Measurements from ENCODE around the gene KRTAP4-11.
"Not testable (repeated sequence)": the region's sequence is repeated elsewhere in the genome, so short reads cannot be mapped to it uniquely, and the experiment has no call there.

Gene KRTAP4-11

GRCh38 chr17:41117846-41118386 lies at the start of gene KRTAP4-11:
Gene KRTAP4-11 (minus strand): TSS chr17:41118373. CDS start chr17:41118315, 58 bp downstream.
- not testable (repeated sequence) for TF ChIP-seq REST (IDR thresholded peaks at IDR 0.05; ENCODE audit: low read depth); TEAD4 (IDR thresholded peaks at IDR 0.05); NFIC (IDR thresholded peaks at IDR 0.05)

GRCh38 chr17:41167561-41167960 lies 49.4 kb upstream of the KRTAP4-11 start:
- TF ChIP-seq CEBPB (IDR thresholded peaks at IDR 0.05), result no peak
- TF ChIP-seq TCF12 (IDR thresholded peaks at IDR 0.05; ENCODE audit: low read depth), result no peak
- no peak for TF ChIP-seq RAD21 (IDR thresholded peaks at IDR 0.05; ENCODE audit: low read depth)
- no peak for TF ChIP-seq EGR1 (IDR thresholded peaks at IDR 0.05)
- TF ChIP-seq CREB1 (IDR thresholded peaks at IDR 0.05; ENCODE audit: low read depth), result no peak
- TF ChIP-seq ZBTB7A (IDR thresholded peaks at IDR 0.05; ENCODE audit: low read depth), result no peak
- no peak for TF ChIP-seq REST (IDR thresholded peaks at IDR 0.05; ENCODE audit: low read depth)

- no peak for TF ChIP-seq CEBPB (IDR thresholded peaks at IDR 0.05)
- TF ChIP-seq TEAD4 (IDR thresholded peaks at IDR 0.05), result no peak
- TF ChIP-seq RAD21 (IDR thresholded peaks at IDR 0.05; ENCODE audit: low read depth), result no peak
- TF ChIP-seq EP300 (IDR thresholded peaks at IDR 0.05; ENCODE audit: borderline replicate concordance), result no peak
- no peak for TF ChIP-seq CREB1 (IDR thresholded peaks at IDR 0.05; ENCODE audit: low read depth)
- no peak for TF ChIP-seq REST (IDR thresholded peaks at IDR 0.05; ENCODE audit: low read depth)
- no peak for TF ChIP-seq USF1 (IDR thresholded peaks at IDR 0.05)
- TF ChIP-seq FOXM1 (IDR thresholded peaks at IDR 0.05; ENCODE audit: borderline replicate concordance, low read depth), result no peak
- no peak for TF ChIP-seq ZBTB7A (IDR thresholded peaks at IDR 0.05; ENCODE audit: low read depth)
- no peak for TF ChIP-seq YY1 (IDR thresholded peaks at IDR 0.05; ENCODE audit: low read depth)
- no peak for TF ChIP-seq MAX (IDR thresholded peaks at IDR 0.05)
- no peak for TF ChIP-seq TAF1 (IDR thresholded peaks at IDR 0.05; ENCODE audit: low read depth)
- TF ChIP-seq TCF12 (IDR thresholded peaks at IDR 0.05; ENCODE audit: low read depth), result no peak
- TF ChIP-seq NFIC (IDR thresholded peaks at IDR 0.05), result no peak
- TF ChIP-seq EGR1 (IDR thresholded peaks at IDR 0.05), result no peak
Measured at GRCh38 chr17:41163828-41164227, 45.7 kb upstream of the KRTAP4-11 start.

GRCh38 chr17:41160648-41161047 lies 42.5 kb upstream of the KRTAP4-11 start, which contains the start of gene KRTAP4-4:
Gene KRTAP4-4 (minus strand): TSS chr17:41160748. CDS start chr17:41160691, 57 bp downstream.
- TF ChIP-seq MAX (IDR thresholded peaks at IDR 0.05) (no peak), TCF12 (IDR thresholded peaks at IDR 0.05; ENCODE audit: low read depth) (no peak), NFIC (IDR thresholded peaks at IDR 0.05) (no peak), TAF1 (IDR thresholded peaks at IDR 0.05; ENCODE audit: low read depth) (no peak), EGR1 (IDR thresholded peaks at IDR 0.05) (no peak), TEAD4 (IDR thresholded peaks at IDR 0.05) (no peak), USF1 (IDR thresholded peaks at IDR 0.05) (no peak), CEBPB (IDR thresholded peaks at IDR 0.05) (no peak), EP300 (IDR thresholded peaks at IDR 0.05; ENCODE audit: borderline replicate concordance) (no peak), RAD21 (IDR thresholded peaks at IDR 0.05; ENCODE audit: low read depth) (no peak), FOXM1 (IDR thresholded peaks at IDR 0.05; ENCODE audit: borderline replicate concordance, low read depth) (no peak), CREB1 (IDR thresholded peaks at IDR 0.05; ENCODE audit: low read depth) (no peak), REST (IDR thresholded peaks at IDR 0.05; ENCODE audit: low read depth) (no peak), YY1 (IDR thresholded peaks at IDR 0.05; ENCODE audit: low read depth) (no peak), ZBTB7A (IDR thresholded peaks at IDR 0.05; ENCODE audit: low read depth) (no peak)

Data from Ishikawa (cell line).